Smooth muscle cell (in vitro differentiated cells): ENCODE data around the gene DNASE1L1. TPM values are rescaled to one million over a fixed set of nuclear protein-coding genes. Genes with fewer than 3 reads are reported as not detected.

ENCODE experiments used
- DNase-seq: peaks from one replicate; lab custom pipeline; 2025; ENCODE audit not compliant: unreplicated experiment; lab: John Stamatoyannopoulos, UW
- H2AFZ ChIP-seq: fragments of 200-600 bp; sonication (generic); 2 replicates; pipeline ENCODE4 v1.6.0; 2016; ENCODE audit warnings: antibody characterized with exemption, low read depth, mild to moderate bottlenecking
- H3F3A ChIP-seq: fragments of 200-600 bp; sonication (generic); 2 replicates; pipeline ENCODE4 v1.6.0; 2017; ENCODE audit warnings: antibody characterized with exemption, low read depth
- H3K27ac ChIP-seq: fragments of 200-600 bp; sonication (generic); 2 replicates; pipeline ENCODE4 v1.5.1; 2016; ENCODE audit warnings: low read depth, mild to moderate bottlenecking
- H3K27me3 ChIP-seq: fragments of 200-600 bp; sonication (generic); 2 replicates; pipeline ENCODE4 v1.6.1; 2016; ENCODE audit warnings: low read depth, mild to moderate bottlenecking
- H3K36me3 ChIP-seq: fragments of 200-600 bp; sonication (generic); 2 replicates; pipeline ENCODE4 v1.5.1; 2016; ENCODE audit warnings: low read depth
- H3K4me1 ChIP-seq: fragments of 200-600 bp; sonication (generic); 2 replicates; pipeline ENCODE4 v1.5.1; 2016; ENCODE audit warnings: low read depth
- H3K4me2 ChIP-seq: fragments of 200-600 bp; sonication (generic); 2 replicates; pipeline ENCODE4 v1.6.0; 2016; ENCODE audit warnings: mild to moderate bottlenecking
- H3K4me3 ChIP-seq: fragments of 200-600 bp; sonication (generic); 2 replicates; pipeline ENCODE4 v1.5.1; 2016; ENCODE audit warnings: mild to moderate bottlenecking
- H3K79me2 ChIP-seq: fragments of 200-600 bp; sonication (generic); 2 replicates; pipeline ENCODE4 v1.6.0; 2016; ENCODE audit warnings: low read depth, mild to moderate bottlenecking
- H3K9ac ChIP-seq: fragments of 200-600 bp; sonication (generic); 2 replicates; pipeline ENCODE4 v1.6.0; 2016; ENCODE audit warnings: low read depth
- H3K9me3 ChIP-seq: fragments of 200-600 bp; sonication (generic); replicated peaks from 2 replicates; pipeline ENCODE4 v1.5.1; 2016; ENCODE audit warnings: low read depth
- H4K20me1 ChIP-seq: fragments of 200-600 bp; sonication (generic); 2 replicates; pipeline ENCODE4 v1.6.0; 2016; ENCODE audit warnings: low read depth
- WGBS: methylation state at CpG from one replicate; pipeline ENCODE4 v1.1.7; 2016; ENCODE audit warnings: low lambda C conversion rate; 5-methylcytosine and 5-hydroxymethylcytosine counted together
- polyA plus RNA-seq: library from polyadenylated mRNA; unstranded; fragments of >200 nt; fragmentation: Nextera tagmentation; extraction: Ambion mirVana; gene quantifications from 2 replicates; pipeline ENCODE4 v1.2.1, GENCODE V29; 2016
- total RNA-seq: library from RNA; depleted of rRNA; stranded (reverse); fragments of >200 nt; gene quantifications from 2 replicates; pipeline ENCODE4 v1.2.3, GENCODE V29; 2014
- TF ChIP-seq, protein P1 (sequence below): fragments of 200-600 bp; sonication (generic); IDR thresholded peaks from 2 replicates; pipeline ENCODE4 v1.5.1; 2017; ENCODE audit warnings: borderline replicate concordance, mild to moderate bottlenecking, antibody characterized with exemption; ENCODE audit not compliant: insufficient read depth, poor library complexity, severe bottlenecking

The DNASE1L1 gene
- total and polyA plus RNA-seq, 2 experiments from 2014 or later: 30.0 to 40.4 TPM

- 90% methylated on average over 11 of the region's 11 CpGs for WGBS
- Histone ChIP-seq H3K79me2 (peaks cover 12% of the 10 kb centered on the region), H3K27ac (no peak overlapping the region), H3K4me1 (no peaks in the 10 kb centered on the region), H3F3A (no peaks in the 10 kb centered on the region), H3K9me3 (no peaks in the 10 kb centered on the region), H3K4me3 (no peak overlapping the region), H3K4me2 (no peak overlapping the region), H2AFZ (no peak overlapping the region), H3K36me3 (no peaks in the 10 kb centered on the region), H3K27me3 (no peaks in the 10 kb centered on the region), H3K9ac (no peak overlapping the region), H4K20me1 (peaks cover 100% of the 10 kb centered on the region)
- TF ChIP-seq, protein P1, sequence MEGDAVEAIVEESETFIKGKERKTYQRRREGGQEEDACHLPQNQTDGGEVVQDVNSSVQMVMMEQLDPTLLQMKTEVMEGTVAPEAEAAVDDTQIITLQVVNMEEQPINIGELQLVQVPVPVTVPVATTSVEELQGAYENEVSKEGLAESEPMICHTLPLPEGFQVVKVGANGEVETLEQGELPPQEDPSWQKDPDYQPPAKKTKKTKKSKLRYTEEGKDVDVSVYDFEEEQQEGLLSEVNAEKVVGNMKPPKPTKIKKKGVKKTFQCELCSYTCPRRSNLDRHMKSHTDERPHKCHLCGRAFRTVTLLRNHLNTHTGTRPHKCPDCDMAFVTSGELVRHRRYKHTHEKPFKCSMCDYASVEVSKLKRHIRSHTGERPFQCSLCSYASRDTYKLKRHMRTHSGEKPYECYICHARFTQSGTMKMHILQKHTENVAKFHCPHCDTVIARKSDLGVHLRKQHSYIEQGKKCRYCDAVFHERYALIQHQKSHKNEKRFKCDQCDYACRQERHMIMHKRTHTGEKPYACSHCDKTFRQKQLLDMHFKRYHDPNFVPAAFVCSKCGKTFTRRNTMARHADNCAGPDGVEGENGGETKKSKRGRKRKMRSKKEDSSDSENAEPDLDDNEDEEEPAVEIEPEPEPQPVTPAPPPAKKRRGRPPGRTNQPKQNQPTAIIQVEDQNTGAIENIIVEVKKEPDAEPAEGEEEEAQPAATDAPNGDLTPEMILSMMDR: no peak
- no peak for DNase-seq
Observed at GRCh38 chrX:154358011-154358410, 51.0 kb downstream of the DNASE1L1 start.

DNA sequence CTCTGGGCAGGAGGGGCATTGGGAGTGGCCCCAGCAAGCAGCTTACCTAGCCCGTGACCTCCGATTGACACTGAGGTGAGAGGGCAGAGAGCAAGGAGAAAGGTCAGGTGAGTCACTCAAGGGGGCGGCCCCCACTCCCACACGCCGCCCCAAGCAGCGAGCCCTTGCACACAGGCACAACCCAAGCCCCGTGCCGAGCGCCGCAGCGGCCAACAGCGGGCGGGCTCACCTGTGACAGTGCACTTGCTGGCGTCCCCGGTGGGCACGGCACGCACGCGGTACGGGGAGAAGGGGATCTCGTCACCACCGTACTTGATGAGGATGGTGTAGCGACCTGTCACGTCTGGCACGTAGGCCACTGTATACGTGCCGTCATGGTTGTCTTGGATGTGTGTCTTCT lies 51.8 kb downstream of the DNASE1L1 start:
- DNase-seq: no peak
- Histone ChIP-seq H3K9ac (no peak overlapping the region), H3K36me3 (no peaks in the 10 kb centered on the region), H3K9me3 (no peaks in the 10 kb centered on the region), H3K4me1 (no peaks in the 10 kb centered on the region), H3K4me3 (no peak overlapping the region), H4K20me1 (peaks cover 100% of the 10 kb centered on the region), H2AFZ (no peak overlapping the region), H3F3A (no peaks in the 10 kb centered on the region), H3K79me2 (peaks cover 12% of the 10 kb centered on the region), H3K4me2 (no peak overlapping the region), H3K27me3 (no peaks in the 10 kb centered on the region), H3K27ac (no peak overlapping the region)
- TF ChIP-seq, protein P1: no peak
- WGBS: 92% methylated on average over 27 of the region's 27 CpGs

- Histone ChIP-seq H3K9me3 (no peaks in the 10 kb centered on the region), H3F3A (no peaks in the 10 kb centered on the region), H3K27me3 (no peaks in the 10 kb centered on the region), H3K36me3 (no peaks in the 10 kb centered on the region), H2AFZ (no peak overlapping the region), H3K27ac (no peak overlapping the region), H3K9ac (no peak overlapping the region), H3K79me2 (peaks cover 12% of the 10 kb centered on the region), H3K4me3 (no peak overlapping the region), H3K4me1 (no peaks in the 10 kb centered on the region), H3K4me2 (no peak overlapping the region), H4K20me1 (peaks cover 100% of the 10 kb centered on the region)
- no peak for DNase-seq
- WGBS: 82% methylated on average over 7 of the region's 13 CpGs
- TF ChIP-seq, protein P1: no peak
Observed at GRCh38 chrX:154356596-154356995, 52.5 kb downstream of the DNASE1L1 start.

- Histone ChIP-seq H3K36me3 (no peaks in the 10 kb centered on the region), H3K79me2 (peaks cover 12% of the 10 kb centered on the region)
Observed at GRCh38 chrX:154355776-154356140, 53.3 kb downstream of the DNASE1L1 start.

More at GRCh38 chrX:154355776-154356140, 53.3 kb downstream of the DNASE1L1 start:
- no peak overlapping the region for H3K4me2 ChIP-seq
- peaks cover 100% of the 10 kb centered on the region for H4K20me1 ChIP-seq
- H2AFZ ChIP-seq: no peak overlapping the region
- H3K4me3 ChIP-seq: no peak overlapping the region
- H3K4me1 ChIP-seq: no peaks in the 10 kb centered on the region
- H3K27ac ChIP-seq: no peak overlapping the region
- TF ChIP-seq, protein P1: no peak
- no peaks in the 10 kb centered on the region for H3F3A ChIP-seq
- H3K27me3 ChIP-seq: no peaks in the 10 kb centered on the region
- WGBS: 92% methylated on average over 12 of the region's 12 CpGs
- DNase-seq: no peak
- no peak overlapping the region for H3K9ac ChIP-seq
- no peaks in the 10 kb centered on the region for H3K9me3 ChIP-seq
